ENCODE measurements around the gene ATG7. TPM values are rescaled to one million over a fixed set of nuclear protein-coding genes. Genes with fewer than 3 reads are reported as not detected.

The ATG7 gene
- total RNA-seq, 1 experiment from 2014 or later: 36.0 TPM

GRCh38 chr3:11386465-11387113 lies 114.4 kb downstream of the ATG7 start:
- BruUV-seq (replicated peaks): no TSS peak
- Histone ChIP-seq H3K27me3 (ENCODE audit: control insufficient read depth, insufficient read depth, low read length) (no peaks in the 10 kb centered on the region), H3K9me3 (ENCODE audit: control insufficient read depth, insufficient read depth, low read depth, low read length) (no peaks in the 10 kb centered on the region), H3K27ac (ENCODE audit: low read length) (peak overlapping the region; percentile 92), H3K36me3 (ENCODE audit: control insufficient read depth, insufficient read depth, low read length) (no peaks in the 10 kb centered on the region; the same call in 1 of the 2 replicates), H3K4me3 (ENCODE audit: low read depth in 2 of 2, low read length in 2 of 2) (no peak overlapping the region), H3K4me1 (ENCODE audit: control insufficient read depth, insufficient read depth, low read length) (peaks cover 24% of the 10 kb centered on the region)
- no peak for DNase-seq (ENCODE audit: low read depth, low spot score)
- in situ Hi-C loops (cut with HindIII; ENCODE audit: low pct_unique_long_range_greater_than_20kb, low sequenced_read_pairs) (no loop called here), intact Hi-C loops (cut with micrococcal nuclease; ENCODE audit: unreplicated experiment) (no loop called here)
- POLR2A ChIA-PET: no interaction called here
- ATAC-seq: 0 out of 2 replicates have a peak, but pooled peaks have one; percentile 42
- CTCF ChIA-PET: interaction anchor here (0.6 kb wide), 1 partner anchor 46 kb away, joined by 3 read pairs; no protein-coding TSS in a partner anchor
- TF ChIP-seq REST (IDR thresholded peaks at IDR 0.05; ENCODE audit: insufficient read depth in 1 of 2, low read depth in 2 of 2, low read length in 1 of 2): no peak
- TF ChIP-seq CTCF (IDR thresholded peaks at IDR 0.05): no peak
- no peak for TF ChIP-seq POLR2AphosphoS5 (IDR thresholded peaks at IDR 0.05; ENCODE audit: low read depth, low read length)
- TF ChIP-seq SIN3A (IDR thresholded peaks at IDR 0.05; ENCODE audit: borderline replicate concordance, insufficient read depth, low read depth, low read length): no peak
- TF ChIP-seq TCF7L2 (IDR thresholded peaks at IDR 0.05; ENCODE audit: low read depth, low read length): no peak

GRCh38 chr3:11389386-11390268 lies 117.4 kb downstream of the ATG7 start:
- no peak overlapping the region for H3K4me3 ChIP-seq (ENCODE audit: low read depth in 2 of 2, low read length in 2 of 2)
- H3K27me3 ChIP-seq (ENCODE audit: control insufficient read depth, insufficient read depth, low read length): no peaks in the 10 kb centered on the region
- TF ChIP-seq CTCF (IDR thresholded peaks at IDR 0.05) (no peak), SIN3A (IDR thresholded peaks at IDR 0.05; ENCODE audit: borderline replicate concordance, insufficient read depth, low read depth, low read length) (no peak), REST (IDR thresholded peaks at IDR 0.05; ENCODE audit: insufficient read depth in 1 of 2, low read depth in 2 of 2, low read length in 1 of 2) (no peak), POLR2AphosphoS5 (IDR thresholded peaks at IDR 0.05; ENCODE audit: low read depth, low read length) (no peak), TCF7L2 (IDR thresholded peaks at IDR 0.05; ENCODE audit: low read depth, low read length) (no peak)
- CTCF ChIA-PET: no interaction called here
- ATAC-seq: no peak
- in situ Hi-C loops (cut with HindIII; ENCODE audit: low pct_unique_long_range_greater_than_20kb, low sequenced_read_pairs) (no loop called here), intact Hi-C loops (cut with micrococcal nuclease; ENCODE audit: unreplicated experiment) (no loop called here)
- no peaks in the 10 kb centered on the region for H3K9me3 ChIP-seq (ENCODE audit: control insufficient read depth, insufficient read depth, low read depth, low read length)
- no peak for DNase-seq (ENCODE audit: low read depth, low spot score)
- H3K36me3 ChIP-seq (ENCODE audit: control insufficient read depth, insufficient read depth, low read length): no peaks in the 10 kb centered on the region
- peak overlapping the region; percentile 68; the same call in 1 of the 2 replicates for H3K27ac ChIP-seq (ENCODE audit: low read length)
- POLR2A ChIA-PET: no interaction called here
- no TSS peak for BruUV-seq (replicated peaks)
- H3K4me1 ChIP-seq (ENCODE audit: control insufficient read depth, insufficient read depth, low read length): peaks cover 18% of the 10 kb centered on the region
